SK-N-SH treated with all-trans-retinoic acid at 6 μM for 48 hours (cell line): ENCODE results near the gene GLRX5.

ENCODE experiments used
- ATAC-seq: fragments of 200-7000 bp; cut with Tn5 transposase; 3 replicates; pipeline ENCODE4 v1.9.1; 2020; ENCODE audit warnings: mild to moderate bottlenecking, moderate library complexity
- ARNTL ChIP-seq: fragments of 450-650 bp; formaldehyde crosslinking; IDR thresholded peaks from 2 replicates; pipeline ENCODE4 v1.5.0; 2020; ENCODE audit warnings: low read depth, mild to moderate bottlenecking, moderate library complexity, borderline replicate concordance
- BACH2 ChIP-seq: fragments of 250-450 bp; sonication (Bioruptor Pico); IDR thresholded peaks from 2 replicates; pipeline ENCODE4 v1.9.0; 2021; ENCODE audit warnings: mild to moderate bottlenecking, borderline replicate concordance
- CSRNP3 ChIP-seq: fragments of 250-450 bp; sonication (Bioruptor Pico); IDR thresholded peaks from 2 replicates; pipeline ENCODE4 v1.5.1; 2021; ENCODE audit warnings: mild to moderate bottlenecking, moderate library complexity
- ISL1 ChIP-seq: fragments of 250-450 bp; sonication (Bioruptor Pico); IDR thresholded peaks from 2 replicates; pipeline ENCODE4 v2.1.2; 2022; ENCODE audit warnings: mild to moderate bottlenecking, moderate library complexity
- OSR1 ChIP-seq: fragments of 250-450 bp; sonication (Bioruptor Pico); IDR thresholded peaks from 2 replicates; pipeline ENCODE4 v1.8.0; 2022; ENCODE audit warnings: moderate library complexity, mild to moderate bottlenecking, inconsistent platforms
- PPARA ChIP-seq: fragments of 250-450 bp; sonication (Bioruptor Pico); IDR thresholded peaks from 2 replicates; pipeline ENCODE4 v1.5.0; 2020; ENCODE audit warnings: mild to moderate bottlenecking, borderline replicate concordance
- RARB ChIP-seq: fragments of 250-450 bp; sonication (Bioruptor Pico); IDR thresholded peaks from 2 replicates; pipeline ENCODE4 v1.8.0; 2021; ENCODE audit warnings: mild to moderate bottlenecking, moderate library complexity
- SNAI2 ChIP-seq: fragments of 250-450 bp; sonication (Bioruptor Pico); IDR thresholded peaks from 2 replicates; pipeline ENCODE4 v1.5.0; 2020; ENCODE audit warnings: mild to moderate bottlenecking, moderate library complexity
- TCF4 ChIP-seq: fragments of 250-450 bp; sonication (Bioruptor Pico); IDR thresholded peaks from 2 replicates; pipeline ENCODE4 v1.8.0; 2021; ENCODE audit warnings: mild to moderate bottlenecking, moderate library complexity, borderline replicate concordance
- TOX ChIP-seq: fragments of 250-450 bp; sonication (Bioruptor Pico); IDR thresholded peaks from 2 replicates; pipeline ENCODE4 v1.8.0; 2021; ENCODE audit warnings: mild to moderate bottlenecking, moderate library complexity, borderline replicate concordance
- ZC3H10 ChIP-seq: fragments of 250-450 bp; sonication (Bioruptor Pico); IDR thresholded peaks from 2 replicates; pipeline ENCODE4 v1.5.1; 2021; ENCODE audit warnings: mild to moderate bottlenecking, moderate library complexity
- ZNF70 ChIP-seq: fragments of 450-650 bp; formaldehyde crosslinking; IDR thresholded peaks from 2 replicates; pipeline ENCODE4 v1.5.0; 2020; ENCODE audit warnings: mild to moderate bottlenecking, moderate library complexity
- ZNF8 ChIP-seq: fragments of 450-650 bp; formaldehyde crosslinking; IDR thresholded peaks from 2 replicates; pipeline ENCODE4 v1.5.0; 2020; ENCODE audit warnings: mild to moderate bottlenecking, moderate library complexity
- TF ChIP-seq, protein P1 (sequence below): fragments of 250-450 bp; sonication (Bioruptor Pico); IDR thresholded peaks from 2 replicates; pipeline ENCODE4 v1.5.1; 2020; ENCODE audit warnings: low read depth, mild to moderate bottlenecking, moderate library complexity
- TF ChIP-seq, protein P2 (sequence below): fragments of 250-450 bp; sonication (Bioruptor Pico); IDR thresholded peaks from 2 replicates; pipeline ENCODE4 v1.8.0; 2020; ENCODE audit warnings: mild to moderate bottlenecking, moderate library complexity, borderline replicate concordance
- TF ChIP-seq, protein P3 (sequence below): fragments of 250-450 bp; sonication (Bioruptor Pico); IDR thresholded peaks from 2 replicates; pipeline ENCODE4 v1.8.0; 2021; ENCODE audit warnings: low read depth, mild to moderate bottlenecking, moderate library complexity, borderline replicate concordance

GLRX5 gene

DNA sequence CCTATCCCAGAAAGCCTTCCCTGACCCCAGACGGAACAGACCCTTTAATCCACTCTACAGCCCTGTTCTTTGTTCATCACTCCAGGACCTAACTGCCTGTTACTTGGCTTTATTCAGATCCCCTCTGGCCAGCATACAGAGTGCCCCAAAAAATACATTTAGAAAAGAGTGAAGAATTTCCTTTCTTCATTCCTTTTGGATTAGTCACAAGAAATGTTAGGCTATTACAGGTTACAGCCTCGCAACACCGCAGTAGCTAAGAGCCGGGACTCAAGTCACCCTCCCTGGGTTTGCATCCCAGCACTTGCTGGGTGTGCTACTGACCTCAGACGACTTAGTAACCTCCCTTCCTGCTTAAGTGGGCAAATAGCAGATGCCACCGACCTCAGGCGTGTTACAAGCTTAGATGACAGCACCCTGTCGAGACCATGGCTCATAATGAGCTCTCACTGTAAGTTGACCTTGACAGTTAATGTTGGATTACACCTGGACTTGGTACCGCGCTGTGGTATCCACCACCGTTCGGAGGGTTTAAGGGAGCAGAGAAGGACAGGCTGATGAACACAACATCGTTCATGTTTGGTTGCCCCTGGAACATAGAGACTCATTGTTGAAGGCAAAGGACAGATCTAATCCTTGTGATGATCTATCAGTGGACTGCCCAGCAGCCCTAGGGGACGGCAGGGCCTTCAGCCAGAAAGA, 12.9 kb downstream of the GLRX5 start:
- TF ChIP-seq ISL1 (CRISPR knock-in tag) (no peak), TCF4 (CRISPR knock-in tag) (no peak), RARB (CRISPR knock-in tag) (no peak), TOX (CRISPR knock-in tag) (no peak), ARNTL (no peak), ZNF8 (no peak)
- TF ChIP-seq, all 23 proteins: peak for 0
- ATAC-seq: peak; percentile 72

DNA sequence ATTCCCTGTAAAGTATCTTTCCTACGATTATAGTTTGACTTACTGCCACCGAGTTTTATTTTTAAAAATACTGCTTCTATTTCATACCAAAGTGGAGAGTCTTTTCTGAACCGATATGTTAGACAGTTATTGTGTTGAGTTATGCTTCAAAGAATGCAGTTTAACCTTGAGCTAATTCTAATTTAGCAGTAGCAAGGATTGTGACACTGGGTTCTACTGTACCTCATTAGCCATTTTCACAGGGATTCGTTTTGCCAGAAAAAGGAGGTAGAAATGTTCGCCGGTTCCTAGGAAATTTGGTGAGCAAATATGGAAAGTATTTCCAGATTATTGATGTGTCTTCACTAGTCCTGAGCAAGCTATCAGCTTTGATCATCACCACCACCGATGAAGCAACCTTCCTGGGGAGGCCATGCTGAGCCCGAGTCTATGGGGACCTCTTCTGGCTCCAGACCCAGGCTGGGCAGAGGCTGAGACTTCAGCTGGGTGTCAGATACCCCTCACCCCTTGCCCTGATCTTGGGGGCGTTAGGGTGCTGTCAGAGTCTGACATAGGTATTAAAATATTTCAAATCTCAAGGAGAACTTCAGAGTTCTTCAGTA, 13.6 kb downstream of the GLRX5 start:
- no peak for ATAC-seq
- no peak for TF ChIP-seq PPARA
- TF ChIP-seq ISL1 (CRISPR knock-in tag): no peak
- no peak for TF ChIP-seq OSR1 (CRISPR knock-in tag)

DNA sequence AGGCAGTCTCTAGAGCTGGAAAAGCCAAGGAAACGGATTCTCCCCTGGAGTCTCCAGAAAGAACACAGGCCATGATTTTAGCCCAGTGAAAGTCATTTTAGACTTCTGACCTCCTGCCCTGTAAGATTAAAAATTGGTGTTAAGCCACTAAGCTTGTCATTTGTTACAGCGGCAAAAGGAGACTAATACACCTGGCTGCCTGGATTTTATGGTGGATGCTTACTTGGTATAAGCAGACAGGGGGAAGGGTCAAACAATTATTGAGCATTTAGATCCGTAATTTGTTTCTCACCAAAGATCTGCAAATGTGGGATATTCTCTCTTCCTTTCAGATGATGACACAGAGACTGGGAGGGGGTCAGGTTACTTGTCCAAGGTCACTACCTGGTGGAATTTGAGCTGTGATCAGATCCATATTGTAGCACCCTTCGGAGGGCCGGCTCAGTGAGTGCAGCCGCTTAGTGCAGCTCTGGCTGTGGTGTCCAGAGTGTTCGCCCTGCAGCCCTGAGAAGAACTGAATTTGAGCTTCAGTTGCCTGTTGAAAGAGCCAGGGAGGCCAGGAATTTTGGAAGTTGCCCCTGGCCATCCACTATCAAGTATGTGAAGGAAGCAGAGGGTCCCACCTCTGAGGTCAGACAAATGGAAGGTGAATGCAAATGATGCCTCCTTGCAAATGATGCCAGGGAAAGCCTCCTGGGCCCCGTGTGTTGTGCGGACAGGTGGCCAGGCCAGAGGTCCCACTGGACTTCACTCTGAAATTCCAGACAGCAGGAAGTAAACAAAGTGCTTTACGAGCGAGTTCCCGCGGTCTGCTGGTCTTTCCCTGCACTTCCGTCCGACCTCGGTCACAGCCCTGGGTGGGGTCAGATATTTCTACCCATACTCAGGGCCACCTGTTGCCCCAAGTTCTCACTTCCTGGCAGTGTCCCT, 15.1 kb downstream of the GLRX5 start:
- TF ChIP-seq ZNF70 (CRISPR knock-in tag): no peak
- no peak for TF ChIP-seq OSR1 (CRISPR knock-in tag)
- no peak for TF ChIP-seq ISL1 (CRISPR knock-in tag)
- TF ChIP-seq BACH2 (CRISPR knock-in tag): no peak
- TF ChIP-seq, protein P1, sequence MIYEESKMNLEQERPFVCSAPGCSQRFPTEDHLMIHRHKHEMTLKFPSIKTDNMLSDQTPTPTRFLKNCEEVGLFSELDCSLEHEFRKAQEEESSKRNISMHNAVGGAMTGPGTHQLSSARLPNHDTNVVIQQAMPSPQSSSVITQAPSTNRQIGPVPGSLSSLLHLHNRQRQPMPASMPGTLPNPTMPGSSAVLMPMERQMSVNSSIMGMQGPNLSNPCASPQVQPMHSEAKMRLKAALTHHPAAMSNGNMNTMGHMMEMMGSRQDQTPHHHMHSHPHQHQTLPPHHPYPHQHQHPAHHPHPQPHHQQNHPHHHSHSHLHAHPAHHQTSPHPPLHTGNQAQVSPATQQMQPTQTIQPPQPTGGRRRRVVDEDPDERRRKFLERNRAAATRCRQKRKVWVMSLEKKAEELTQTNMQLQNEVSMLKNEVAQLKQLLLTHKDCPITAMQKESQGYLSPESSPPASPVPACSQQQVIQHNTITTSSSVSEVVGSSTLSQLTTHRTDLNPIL (CRISPR knock-in tag): no peak
- TF ChIP-seq, all 23 proteins: peak for 0
- no peak for ATAC-seq

DNA sequence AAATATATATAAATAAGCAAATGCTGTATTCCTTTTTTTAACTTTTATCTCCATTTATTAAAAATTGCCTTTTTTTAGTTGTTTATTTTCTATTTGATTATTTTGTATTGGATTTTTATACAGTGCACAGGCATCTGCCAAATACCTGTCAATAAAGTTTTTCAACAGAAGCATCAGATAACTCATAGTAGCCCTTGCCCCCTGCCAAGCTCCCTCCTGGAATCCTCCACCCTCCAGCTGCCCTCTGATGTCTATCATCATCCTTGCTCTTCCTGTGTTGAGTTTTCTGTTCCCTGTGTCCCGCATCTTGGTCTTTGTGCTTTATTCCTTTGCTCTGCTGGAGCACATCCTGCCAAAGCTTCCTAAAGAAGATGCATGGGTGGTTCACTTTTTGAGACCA, 16.6 kb downstream of the GLRX5 start:
- no peak for ATAC-seq
- TF ChIP-seq, protein P2, sequence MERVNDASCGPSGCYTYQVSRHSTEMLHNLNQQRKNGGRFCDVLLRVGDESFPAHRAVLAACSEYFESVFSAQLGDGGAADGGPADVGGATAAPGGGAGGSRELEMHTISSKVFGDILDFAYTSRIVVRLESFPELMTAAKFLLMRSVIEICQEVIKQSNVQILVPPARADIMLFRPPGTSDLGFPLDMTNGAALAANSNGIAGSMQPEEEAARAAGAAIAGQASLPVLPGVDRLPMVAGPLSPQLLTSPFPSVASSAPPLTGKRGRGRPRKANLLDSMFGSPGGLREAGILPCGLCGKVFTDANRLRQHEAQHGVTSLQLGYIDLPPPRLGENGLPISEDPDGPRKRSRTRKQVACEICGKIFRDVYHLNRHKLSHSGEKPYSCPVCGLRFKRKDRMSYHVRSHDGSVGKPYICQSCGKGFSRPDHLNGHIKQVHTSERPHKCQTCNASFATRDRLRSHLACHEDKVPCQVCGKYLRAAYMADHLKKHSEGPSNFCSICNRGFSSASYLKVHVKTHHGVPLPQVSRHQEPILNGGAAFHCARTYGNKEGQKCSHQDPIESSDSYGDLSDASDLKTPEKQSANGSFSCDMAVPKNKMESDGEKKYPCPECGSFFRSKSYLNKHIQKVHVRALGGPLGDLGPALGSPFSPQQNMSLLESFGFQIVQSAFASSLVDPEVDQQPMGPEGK (CRISPR knock-in tag): no peak
- TF ChIP-seq ZC3H10 (CRISPR knock-in tag) (no peak), BACH2 (CRISPR knock-in tag) (no peak)
- TF ChIP-seq, protein P3, sequence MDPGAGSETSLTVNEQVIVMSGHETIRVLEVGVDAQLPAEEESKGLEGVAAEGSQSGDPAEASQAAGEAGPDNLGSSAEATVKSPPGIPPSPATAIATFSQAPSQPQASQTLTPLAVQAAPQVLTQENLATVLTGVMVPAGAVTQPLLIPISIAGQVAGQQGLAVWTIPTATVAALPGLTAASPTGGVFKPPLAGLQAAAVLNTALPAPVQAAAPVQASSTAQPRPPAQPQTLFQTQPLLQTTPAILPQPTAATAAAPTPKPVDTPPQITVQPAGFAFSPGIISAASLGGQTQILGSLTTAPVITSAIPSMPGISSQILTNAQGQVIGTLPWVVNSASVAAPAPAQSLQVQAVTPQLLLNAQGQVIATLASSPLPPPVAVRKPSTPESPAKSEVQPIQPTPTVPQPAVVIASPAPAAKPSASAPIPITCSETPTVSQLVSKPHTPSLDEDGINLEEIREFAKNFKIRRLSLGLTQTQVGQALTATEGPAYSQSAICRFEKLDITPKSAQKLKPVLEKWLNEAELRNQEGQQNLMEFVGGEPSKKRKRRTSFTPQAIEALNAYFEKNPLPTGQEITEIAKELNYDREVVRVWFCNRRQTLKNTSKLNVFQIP (CRISPR knock-in tag): no peak
- TF ChIP-seq, protein P1 (CRISPR knock-in tag): no peak

GRCh38 chr14:95553141-95553540, 18.3 kb downstream of the GLRX5 start:
- no peak for ATAC-seq
- TF ChIP-seq SNAI2 (CRISPR knock-in tag): no peak
- TF ChIP-seq, protein P2 (CRISPR knock-in tag): no peak
- no peak for TF ChIP-seq TOX (CRISPR knock-in tag)
- TF ChIP-seq CSRNP3 (CRISPR knock-in tag): no peak
- TF ChIP-seq, protein P1 (CRISPR knock-in tag): no peak
